Activated CD8-positive, alpha-beta memory T cell treated with anti-CD3 and anti-CD28 coated beads, Interleukin-2, amount 50 U/mL, for 24 hours (primary cell): ENCODE measurements around the gene NCSTN.

ENCODE experiments used
- DNase-seq: peaks from one replicate; pipeline ENCODE4 v3.0.0-alpha.2; 2020; ENCODE audit errors: extremely low read depth

NCSTN gene

GRCh38 chr1:160351629-160352028 is 8.4 kb downstream of the NCSTN start:
- no peak for DNase-seq

GRCh38 chr1:160352555-160352954 is 9.4 kb downstream of the NCSTN start:
- DNase-seq, result no peak

GRCh38 chr1:160353223-160353622 is 10.0 kb downstream of the NCSTN start:
- no peak for DNase-seq

- no peak for DNase-seq
Observed at GRCh38 chr1:160354388-160354985, 11.3 kb downstream of the NCSTN start.

GRCh38 chr1:160357286-160358002 is 14.3 kb downstream of the NCSTN start:
- no peak for DNase-seq

- no peak for DNase-seq
Observed at GRCh38 chr1:160358073-160358472, 14.9 kb downstream of the NCSTN start.

GRCh38 chr1:160359559-160360226 is 16.5 kb downstream of the NCSTN start:
- no peak for DNase-seq

- no peak for DNase-seq
Observed at GRCh38 chr1:160360227-160360695, 17.1 kb downstream of the NCSTN start.

GRCh38 chr1:160361199-160361598 is 18.0 kb downstream of the NCSTN start:
- no peak for DNase-seq

- no peak for DNase-seq
Observed at GRCh38 chr1:160361814-160362167, 18.6 kb downstream of the NCSTN start.

- no peak for DNase-seq
Observed at GRCh38 chr1:160362168-160362957, 19.2 kb downstream of the NCSTN start.

- no peak for DNase-seq
Observed at GRCh38 chr1:160363010-160363409, 19.8 kb downstream of the NCSTN start.

GRCh38 chr1:160363951-160364735 is 21.0 kb downstream of the NCSTN start:
- DNase-seq, result no peak

GRCh38 chr1:160365325-160365724 is 22.1 kb downstream of the NCSTN start:
- no peak for DNase-seq

GRCh38 chr1:160366731-160367515 is 23.7 kb downstream of the NCSTN start, which contains the start of gene NHLH1:
TSS of gene NHLH1 (plus strand) at chr1:160367071. CDS start at chr1:160370732, 3,661 bp downstream.
- DNase-seq, result no peak

- no peak for DNase-seq
Observed at GRCh38 chr1:160367516-160367900, 24.3 kb downstream of the NCSTN start.

- no peak for DNase-seq
Observed at GRCh38 chr1:160367934-160368923, 25.0 kb downstream of the NCSTN start.

GRCh38 chr1:160369087-160369486 is 25.9 kb downstream of the NCSTN start:
- no peak for DNase-seq
